ENCODE results near the gene MAP3K6. TPM values are rescaled to one million over a fixed set of nuclear protein-coding genes. Genes with fewer than 3 reads are reported as not detected.

Gene MAP3K6
- polyA plus RNA-seq, 1 donor from 2014 or later: 4.4 TPM

- TF ChIP-seq EZH2 (IDR thresholded peaks at IDR 0.05; ENCODE audit: borderline replicate concordance, insufficient read depth, low read length, poor library complexity, severe bottlenecking) (no peak), CTCF (IDR thresholded peaks at IDR 0.05; ENCODE audit: poor library complexity, severe bottlenecking) (no peak), TAF1 (IDR thresholded peaks at IDR 0.05; ENCODE audit: low read depth) (no peak), RAD21 (conservative IDR thresholded peaks at IDR 0.05) (no peak)
- H3K36me3 ChIP-seq (ENCODE audit: insufficient read depth, low read length): no peaks in the 10 kb centered on the region
- no peaks in the 10 kb centered on the region for H3K9me2 ChIP-seq (ENCODE audit: insufficient read depth, low read length)
- no peaks in the 10 kb centered on the region for H4K20me1 ChIP-seq (ENCODE audit: insufficient read depth)
- H3F3A ChIP-seq (ENCODE audit: insufficient read depth, low read length, poor library complexity, severe bottlenecking): no peaks in the 10 kb centered on the region
- no peak overlapping the region for H3K27ac ChIP-seq (ENCODE audit: low read length)
- no peaks in the 10 kb centered on the region for H3K9me3 ChIP-seq (ENCODE audit: low read length)
- H3K9ac ChIP-seq (ENCODE audit: low read length): no peak overlapping the region
- H2AFZ ChIP-seq (ENCODE audit: low read depth, low read length): no peak overlapping the region
- H3K4me3 ChIP-seq (ENCODE audit: low read length): no peak overlapping the region
- no peaks in the 10 kb centered on the region for H3K79me2 ChIP-seq (replicated peaks; ENCODE audit: insufficient read depth, low read length)
- no peak overlapping the region for H3K4me2 ChIP-seq (ENCODE audit: low read length)
- H3K27me3 ChIP-seq (ENCODE audit: insufficient read depth, low read depth, low read length): peaks cover 10% of the 10 kb centered on the region
Observed at GRCh38 chr1:27381969-27382762, 15.4 kb upstream of the MAP3K6 start.

GRCh38 chr1:27380766-27381733 is 14.3 kb upstream of the MAP3K6 start:
- Histone ChIP-seq H3K9ac (ENCODE audit: low read length) (no peak overlapping the region), H3K36me3 (ENCODE audit: insufficient read depth, low read length) (no peaks in the 10 kb centered on the region), H3K9me3 (ENCODE audit: low read length) (no peaks in the 10 kb centered on the region), H3K27ac (ENCODE audit: low read length) (no peak overlapping the region), H3K4me2 (ENCODE audit: low read length) (no peak overlapping the region), H3F3A (ENCODE audit: insufficient read depth, low read length, poor library complexity, severe bottlenecking) (no peaks in the 10 kb centered on the region), H3K4me3 (ENCODE audit: low read length) (no peak overlapping the region), H4K20me1 (ENCODE audit: insufficient read depth) (no peaks in the 10 kb centered on the region), H3K9me2 (ENCODE audit: insufficient read depth, low read length) (no peaks in the 10 kb centered on the region), H2AFZ (ENCODE audit: low read depth, low read length) (no peak overlapping the region), H3K27me3 (ENCODE audit: insufficient read depth, low read depth, low read length) (peaks cover 10% of the 10 kb centered on the region), H3K79me2 (replicated peaks; ENCODE audit: insufficient read depth, low read length) (no peaks in the 10 kb centered on the region)
- TF ChIP-seq TAF1 (IDR thresholded peaks at IDR 0.05; ENCODE audit: low read depth) (no peak), REST (IDR thresholded peaks at IDR 0.05; ENCODE audit: borderline replicate concordance) (no peak), RAD21 (conservative IDR thresholded peaks at IDR 0.05) (no peak), POLR2AphosphoS5 (IDR thresholded peaks at IDR 0.05) (no peak), EZH2 (IDR thresholded peaks at IDR 0.05; ENCODE audit: borderline replicate concordance, insufficient read depth, low read length, poor library complexity, severe bottlenecking) (no peak), MXI1 (conservative IDR thresholded peaks at IDR 0.05; ENCODE audit: poor library complexity, severe bottlenecking) (no peak), SMC3 (conservative IDR thresholded peaks at IDR 0.05; ENCODE audit: poor library complexity) (no peak), EP300 (conservative IDR thresholded peaks at IDR 0.05; ENCODE audit: poor library complexity, severe bottlenecking) (no peak), CTCF (IDR thresholded peaks at IDR 0.05; ENCODE audit: poor library complexity, severe bottlenecking) (no peak)

Measured in neural cell (in vitro differentiated cells).